Measurements from ENCODE around the gene POR.

DNA sequence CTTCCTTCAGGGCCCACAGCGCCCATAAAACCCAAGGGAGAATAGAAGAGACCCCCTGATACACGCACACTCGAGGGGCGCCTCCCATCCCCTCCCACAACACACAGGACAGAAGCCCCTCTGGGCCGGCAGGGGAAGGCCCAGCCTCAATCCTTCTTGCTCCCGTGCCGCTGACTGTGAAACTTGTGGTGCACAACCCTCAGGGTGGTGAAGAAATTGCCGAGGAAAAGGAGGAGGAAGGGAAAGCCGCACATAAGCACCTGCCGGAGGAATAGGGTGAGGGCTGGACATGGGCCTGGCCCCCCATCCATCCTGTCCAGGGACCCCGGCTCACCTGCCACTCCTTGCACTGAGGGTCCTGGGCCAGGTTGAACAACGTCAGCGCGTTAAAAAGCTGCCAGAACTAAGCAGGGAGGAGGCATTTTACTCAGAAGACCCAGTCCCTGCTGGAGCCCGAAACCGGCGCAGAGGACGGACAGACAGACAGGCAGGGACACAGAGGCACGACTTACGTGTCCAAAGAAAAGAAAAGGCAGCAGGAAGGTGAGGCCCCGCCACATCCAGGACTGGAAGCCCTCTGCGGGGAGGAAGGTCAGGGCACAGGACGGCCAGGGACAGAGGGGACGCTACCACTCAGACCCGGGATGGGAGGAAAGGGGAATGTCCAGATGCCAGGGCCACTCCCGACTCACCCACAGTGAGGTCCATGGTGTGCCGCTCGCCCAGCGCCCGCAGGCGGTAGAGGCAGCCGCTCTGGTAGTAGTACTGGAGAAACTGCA is 72.3 kb downstream of the POR start:
- TF ChIP-seq, protein P1, sequence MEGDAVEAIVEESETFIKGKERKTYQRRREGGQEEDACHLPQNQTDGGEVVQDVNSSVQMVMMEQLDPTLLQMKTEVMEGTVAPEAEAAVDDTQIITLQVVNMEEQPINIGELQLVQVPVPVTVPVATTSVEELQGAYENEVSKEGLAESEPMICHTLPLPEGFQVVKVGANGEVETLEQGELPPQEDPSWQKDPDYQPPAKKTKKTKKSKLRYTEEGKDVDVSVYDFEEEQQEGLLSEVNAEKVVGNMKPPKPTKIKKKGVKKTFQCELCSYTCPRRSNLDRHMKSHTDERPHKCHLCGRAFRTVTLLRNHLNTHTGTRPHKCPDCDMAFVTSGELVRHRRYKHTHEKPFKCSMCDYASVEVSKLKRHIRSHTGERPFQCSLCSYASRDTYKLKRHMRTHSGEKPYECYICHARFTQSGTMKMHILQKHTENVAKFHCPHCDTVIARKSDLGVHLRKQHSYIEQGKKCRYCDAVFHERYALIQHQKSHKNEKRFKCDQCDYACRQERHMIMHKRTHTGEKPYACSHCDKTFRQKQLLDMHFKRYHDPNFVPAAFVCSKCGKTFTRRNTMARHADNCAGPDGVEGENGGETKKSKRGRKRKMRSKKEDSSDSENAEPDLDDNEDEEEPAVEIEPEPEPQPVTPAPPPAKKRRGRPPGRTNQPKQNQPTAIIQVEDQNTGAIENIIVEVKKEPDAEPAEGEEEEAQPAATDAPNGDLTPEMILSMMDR (IDR thresholded peaks at IDR 0.05; ENCODE audit: low read depth, low read length) = no peak
- no peak for TF ChIP-seq EZH2phosphoT487 (IDR thresholded peaks at IDR 0.05; ENCODE audit: low read depth)
